Measurements from ENCODE around the gene SLC1A2. TPM values are rescaled to one million over a fixed set of nuclear protein-coding genes. Genes with fewer than 3 reads are reported as not detected.

SLC1A2 gene
- total RNA-seq, 2 donors from 2014 or later, result 0.54 to 0.78 TPM

DNA sequence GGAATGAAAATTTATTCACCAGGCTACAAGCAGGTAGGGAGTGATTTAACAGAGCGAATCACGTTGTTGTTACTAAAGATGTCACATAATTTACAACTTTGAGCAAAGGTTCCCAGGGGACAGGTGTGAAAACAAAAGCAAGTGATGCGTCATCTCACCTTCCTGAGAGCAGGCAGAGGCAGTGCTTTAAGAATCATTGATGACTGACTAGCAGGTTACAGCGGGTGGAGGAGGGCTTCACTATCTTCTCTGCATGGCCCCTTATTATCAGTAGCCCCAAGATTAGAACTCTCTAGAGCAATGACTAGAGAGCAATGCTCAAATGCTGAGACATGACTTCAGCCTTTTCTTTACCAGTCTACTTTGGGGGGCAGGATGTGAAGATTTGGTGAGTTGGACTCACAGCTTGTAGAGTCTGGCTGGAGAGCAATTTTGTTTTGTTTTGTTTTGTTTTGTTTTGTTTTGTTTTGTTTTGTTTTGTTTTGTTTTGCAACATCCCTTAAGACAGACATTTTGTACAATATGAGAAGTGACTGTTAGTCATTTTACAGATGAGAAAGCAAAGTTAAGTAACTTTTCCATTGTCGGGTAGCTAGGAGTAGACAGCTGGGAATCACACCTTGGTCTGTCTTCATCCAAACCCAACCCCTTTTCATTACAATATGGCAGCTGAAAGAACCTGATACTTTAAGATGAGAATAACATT lies 84.8 kb downstream of the SLC1A2 start:
- TF ChIP-seq, protein P1, sequence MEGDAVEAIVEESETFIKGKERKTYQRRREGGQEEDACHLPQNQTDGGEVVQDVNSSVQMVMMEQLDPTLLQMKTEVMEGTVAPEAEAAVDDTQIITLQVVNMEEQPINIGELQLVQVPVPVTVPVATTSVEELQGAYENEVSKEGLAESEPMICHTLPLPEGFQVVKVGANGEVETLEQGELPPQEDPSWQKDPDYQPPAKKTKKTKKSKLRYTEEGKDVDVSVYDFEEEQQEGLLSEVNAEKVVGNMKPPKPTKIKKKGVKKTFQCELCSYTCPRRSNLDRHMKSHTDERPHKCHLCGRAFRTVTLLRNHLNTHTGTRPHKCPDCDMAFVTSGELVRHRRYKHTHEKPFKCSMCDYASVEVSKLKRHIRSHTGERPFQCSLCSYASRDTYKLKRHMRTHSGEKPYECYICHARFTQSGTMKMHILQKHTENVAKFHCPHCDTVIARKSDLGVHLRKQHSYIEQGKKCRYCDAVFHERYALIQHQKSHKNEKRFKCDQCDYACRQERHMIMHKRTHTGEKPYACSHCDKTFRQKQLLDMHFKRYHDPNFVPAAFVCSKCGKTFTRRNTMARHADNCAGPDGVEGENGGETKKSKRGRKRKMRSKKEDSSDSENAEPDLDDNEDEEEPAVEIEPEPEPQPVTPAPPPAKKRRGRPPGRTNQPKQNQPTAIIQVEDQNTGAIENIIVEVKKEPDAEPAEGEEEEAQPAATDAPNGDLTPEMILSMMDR (IDR thresholded peaks at IDR 0.05), result no peak
- Histone ChIP-seq H3K27ac (no peak overlapping the region), H3K27me3 (replicated peaks; ENCODE audit: insufficient read depth) (no peaks in the 10 kb centered on the region), H3K4me3 (no peak overlapping the region), H3K36me3 (no peaks in the 10 kb centered on the region), H3K9me3 (no peaks in the 10 kb centered on the region), H3K4me1 (ENCODE audit: control insufficient read depth in 1 of 2, low read depth in 2 of 2) (peaks cover 4 to 16% of the 10 kb centered on the region in 2 donors)
- no peak for DNase-seq (ENCODE audit: low spot score)
- no peak for ATAC-seq (ENCODE audit: insufficient number of reproducible peaks, low FRiP score, low read depth)

DNA sequence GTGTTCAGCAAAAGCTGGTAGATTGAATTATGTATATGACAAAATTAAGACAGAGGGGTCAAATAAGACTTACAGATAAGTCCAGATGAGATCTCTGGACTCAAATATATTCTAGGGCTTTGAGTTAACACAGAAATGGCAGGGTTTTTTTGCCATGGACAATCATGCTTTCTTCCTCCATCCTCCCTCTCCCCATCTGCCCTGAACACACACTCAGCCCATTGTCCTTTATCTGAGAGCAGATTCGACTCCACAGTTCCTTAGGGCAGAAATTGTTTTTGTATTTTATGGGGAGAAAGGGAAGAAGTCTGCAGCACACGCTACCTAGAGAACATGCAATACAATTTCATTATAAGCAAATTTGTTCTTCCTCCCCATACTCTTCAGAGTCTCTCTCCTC lies 86.8 kb downstream of the SLC1A2 start:
- Histone ChIP-seq H3K4me1 (ENCODE audit: control insufficient read depth in 1 of 2, low read depth in 2 of 2) (peaks cover 4 to 26% of the 10 kb centered on the region in 2 donors), H3K4me3 (no peak overlapping the region), H3K27ac (no peak overlapping the region), H3K36me3 (no peaks in the 10 kb centered on the region), H3K9me3 (no peaks in the 10 kb centered on the region), H3K27me3 (replicated peaks; ENCODE audit: insufficient read depth) (no peaks in the 10 kb centered on the region)
- TF ChIP-seq, protein P1 (IDR thresholded peaks at IDR 0.05), result no peak
- ATAC-seq (ENCODE audit: insufficient number of reproducible peaks, low FRiP score, low read depth), result no peak
- no peak for DNase-seq (ENCODE audit: low spot score)

DNA sequence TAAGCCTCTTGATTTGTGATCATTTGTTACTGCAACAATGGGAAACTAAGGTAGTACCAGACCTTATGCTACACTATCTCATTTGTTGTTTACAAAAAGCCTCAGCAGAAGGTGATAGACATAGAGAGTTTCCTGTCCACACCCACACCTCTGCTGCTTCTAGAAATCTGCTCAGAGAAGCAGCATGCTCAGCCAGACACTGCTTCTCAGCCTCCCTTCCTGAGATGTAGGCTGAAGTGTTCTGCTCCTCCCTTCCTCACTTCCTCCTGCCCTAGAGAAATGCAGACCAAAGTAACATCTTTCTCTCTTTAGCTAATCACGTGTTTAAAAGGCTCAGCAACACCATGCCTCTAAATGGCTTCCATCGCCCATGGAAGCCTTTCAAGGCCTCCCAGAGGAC lies 88.4 kb downstream of the SLC1A2 start:
- ATAC-seq (ENCODE audit: insufficient number of reproducible peaks, low FRiP score, low read depth) (no peak), DNase-seq (ENCODE audit: low spot score) (no peak)
- Histone ChIP-seq H3K9me3 (no peaks in the 10 kb centered on the region), H3K27me3 (replicated peaks; ENCODE audit: insufficient read depth) (no peaks in the 10 kb centered on the region), H3K4me3 (no peak overlapping the region), H3K4me1 (ENCODE audit: control insufficient read depth in 1 of 2, low read depth in 2 of 2) (peaks cover 0 to 20% of the 10 kb centered on the region in 2 donors), H3K36me3 (no peaks in the 10 kb centered on the region), H3K27ac (no peak overlapping the region)
- TF ChIP-seq, protein P1 (IDR thresholded peaks at IDR 0.05), result no peak

DNA sequence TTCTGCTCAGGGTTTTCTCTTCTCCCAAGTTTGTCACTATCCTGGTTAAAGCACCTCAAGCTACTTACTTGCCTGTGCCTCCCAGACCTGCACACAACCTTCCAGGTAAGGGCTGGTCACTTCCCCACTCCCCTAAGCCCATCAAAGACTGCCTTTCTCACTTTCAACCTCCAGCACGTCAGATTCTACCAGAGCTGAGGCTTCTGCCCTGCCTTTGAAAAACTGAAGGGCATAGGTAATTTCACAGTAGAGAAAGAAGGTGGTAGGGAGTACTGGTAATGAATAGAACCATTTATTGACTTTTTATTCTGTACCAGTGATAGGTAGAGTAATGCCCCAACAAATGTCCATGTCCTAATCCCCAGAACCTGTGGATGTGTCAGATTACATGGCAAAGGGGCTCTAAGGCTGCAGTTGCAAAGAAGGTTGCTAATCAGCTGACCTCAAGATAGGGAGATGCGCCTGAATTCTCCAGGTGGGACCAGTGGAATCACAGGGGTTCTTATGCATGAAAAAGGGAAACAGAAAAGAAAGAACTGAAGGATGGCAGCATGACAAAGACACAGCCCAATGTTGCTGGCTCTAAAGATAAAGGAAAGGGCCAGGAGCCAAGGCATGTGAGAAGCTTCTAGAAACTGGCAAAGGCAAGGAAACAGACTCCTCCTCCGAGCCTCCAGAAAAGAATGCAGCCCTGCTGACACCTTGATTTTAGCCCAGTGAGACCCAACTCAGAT lies 89.0 kb downstream of the SLC1A2 start:
- H3K4me3 ChIP-seq, result no peak overlapping the region
- no peaks in the 10 kb centered on the region for H3K27me3 ChIP-seq (replicated peaks; ENCODE audit: insufficient read depth)
- H3K27ac ChIP-seq, result no peak overlapping the region
- no peaks in the 10 kb centered on the region for H3K9me3 ChIP-seq
- TF ChIP-seq, protein P1 (IDR thresholded peaks at IDR 0.05), result no peak
- peaks cover 0 to 20% of the 10 kb centered on the region in 2 donors for H3K4me1 ChIP-seq (ENCODE audit: control insufficient read depth in 1 of 2, low read depth in 2 of 2)
- ATAC-seq (ENCODE audit: insufficient number of reproducible peaks, low FRiP score, low read depth), result no peak
- no peaks in the 10 kb centered on the region for H3K36me3 ChIP-seq
- DNase-seq (ENCODE audit: low spot score), result no peak

DNA sequence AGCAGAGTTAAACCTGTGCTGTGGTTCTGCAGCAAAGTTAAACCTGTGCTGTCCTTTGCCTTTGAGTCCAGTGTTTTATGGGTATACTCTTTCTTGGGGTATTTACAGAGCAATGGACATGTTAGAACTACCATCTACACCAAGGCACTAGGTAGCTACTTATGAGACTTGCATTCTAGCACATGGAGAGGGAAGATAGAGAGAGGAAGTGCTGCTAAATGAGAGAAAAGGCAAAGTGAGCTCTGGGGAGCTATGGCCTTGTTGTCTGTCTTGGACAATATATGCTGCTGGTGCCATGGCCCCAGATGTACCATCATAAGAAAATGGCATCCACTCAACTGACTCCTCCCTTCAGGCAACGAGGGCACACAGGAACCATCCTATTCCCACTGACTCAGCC lies 91.5 kb downstream of the SLC1A2 start:
- ATAC-seq (ENCODE audit: insufficient number of reproducible peaks, low FRiP score, low read depth), result no peak
- H3K4me1 ChIP-seq (ENCODE audit: control insufficient read depth in 1 of 2, low read depth in 2 of 2), result peaks cover 0 to 20% of the 10 kb centered on the region in 2 donors

More for the DNA sequence above, 91.5 kb downstream of the SLC1A2 start:
- no peaks in the 10 kb centered on the region for H3K9me3 ChIP-seq
- TF ChIP-seq, protein P1 (IDR thresholded peaks at IDR 0.05), result no peak
- no peak overlapping the region for H3K27ac ChIP-seq
- H3K4me3 ChIP-seq, result no peak overlapping the region
- H3K27me3 ChIP-seq (replicated peaks; ENCODE audit: insufficient read depth), result no peaks in the 10 kb centered on the region
- H3K36me3 ChIP-seq, result no peaks in the 10 kb centered on the region
- DNase-seq (ENCODE audit: low spot score), result no peak
